Measurements from ENCODE around the gene PCLO. TPM values are rescaled to one million over a fixed set of nuclear protein-coding genes. Genes with fewer than 3 reads are reported as not detected.

PCLO gene
- total RNA-seq, 2 donors from 2014 or later, result 3.2 to 4.2 TPM

- Histone ChIP-seq H3K27me3 (ENCODE audit: control insufficient read depth, insufficient read depth, low read length, poor library complexity, severe bottlenecking) (no peaks in the 10 kb centered on the region), H3K9me3 (ENCODE audit: control insufficient read depth, low read length) (no peaks in the 10 kb centered on the region), H3K4me3 (ENCODE audit: low read length) (no peak overlapping the region), H3K9ac (ENCODE audit: extremely low read depth, low read length, poor library complexity, severe bottlenecking) (no peak overlapping the region), H3K27ac (ENCODE audit: low read depth, low read length) (no peak overlapping the region), H3K36me3 (ENCODE audit: control insufficient read depth, insufficient read depth, low read length) (no peaks in the 10 kb centered on the region), H3K4me1 (ENCODE audit: control insufficient read depth, insufficient read depth, low read length) (peaks cover 4% of the 10 kb centered on the region)
- DNase-seq, result no peak
- Mint-ChIP-seq H3K27ac (no peak overlapping the region), H3K9me3 (peaks cover 10% of the 10 kb centered on the region), H3K36me3 (ENCODE audit: low read depth) (no peaks in the 10 kb centered on the region), H3K4me3 (no peak overlapping the region), H3K27me3 (ENCODE audit: insufficient read depth) (no peaks in the 10 kb centered on the region), H3K4me1 (peaks cover 16% of the 10 kb centered on the region)
- TF ChIP-seq CTCF (conservative IDR thresholded peaks at IDR 0.05), result no peak
- 80% methylated on average over 1 of the region's 1 CpG; no CpG with 5 or more reads in 1 of the 2 experiments for WGBS, 2 experiments (ENCODE audit: insufficient coverage in 1 of 2, insufficient read length in 1 of 2)
Measured at GRCh38 chr7:82723411-82723810, 439.3 kb downstream of the PCLO start.

GRCh38 chr7:82722946-82723345, 439.7 kb downstream of the PCLO start:
- H3K4me3 ChIP-seq (ENCODE audit: low read length), result no peak overlapping the region
- no peak overlapping the region for H3K27ac ChIP-seq (ENCODE audit: low read depth, low read length)
- no peaks in the 10 kb centered on the region for H3K27me3 ChIP-seq (ENCODE audit: control insufficient read depth, insufficient read depth, low read length, poor library complexity, severe bottlenecking)
- peaks cover 16% of the 10 kb centered on the region for H3K4me1 Mint-ChIP-seq
- no peak for TF ChIP-seq CTCF (conservative IDR thresholded peaks at IDR 0.05)
- DNase-seq, result no peak
- no peaks in the 10 kb centered on the region for H3K36me3 ChIP-seq (ENCODE audit: control insufficient read depth, insufficient read depth, low read length)
- H3K27me3 Mint-ChIP-seq (ENCODE audit: insufficient read depth), result no peaks in the 10 kb centered on the region
- peaks cover 10% of the 10 kb centered on the region for H3K9me3 Mint-ChIP-seq
- no peaks in the 10 kb centered on the region for H3K36me3 Mint-ChIP-seq (ENCODE audit: low read depth)
- no peak overlapping the region for H3K9ac ChIP-seq (ENCODE audit: extremely low read depth, low read length, poor library complexity, severe bottlenecking)
- H3K9me3 ChIP-seq (ENCODE audit: control insufficient read depth, low read length), result no peaks in the 10 kb centered on the region
- no peak overlapping the region for H3K27ac Mint-ChIP-seq
- peaks cover 4% of the 10 kb centered on the region for H3K4me1 ChIP-seq (ENCODE audit: control insufficient read depth, insufficient read depth, low read length)
- H3K4me3 Mint-ChIP-seq, result no peak overlapping the region
- 65 to 72% methylated on average over 3 of the region's 3 CpGs for WGBS, 2 experiments (ENCODE audit: insufficient coverage in 1 of 2, insufficient read length in 1 of 2)

- 88 to 97% methylated on average over 2 of the region's 2 CpGs for WGBS, 2 experiments (ENCODE audit: insufficient coverage in 1 of 2, insufficient read length in 1 of 2)
- H3K27ac Mint-ChIP-seq, result no peak overlapping the region
- H3K27ac ChIP-seq (ENCODE audit: low read depth, low read length), result no peak overlapping the region
- H3K27me3 ChIP-seq (ENCODE audit: control insufficient read depth, insufficient read depth, low read length, poor library complexity, severe bottlenecking), result no peaks in the 10 kb centered on the region
- H3K36me3 ChIP-seq (ENCODE audit: control insufficient read depth, insufficient read depth, low read length), result no peaks in the 10 kb centered on the region
- no peak overlapping the region for H3K4me3 ChIP-seq (ENCODE audit: low read length)
- peaks cover 25% of the 10 kb centered on the region for H3K4me1 ChIP-seq (ENCODE audit: control insufficient read depth, insufficient read depth, low read length)
- H3K9me3 Mint-ChIP-seq, result peaks cover 10% of the 10 kb centered on the region
- DNase-seq, result no peak
- no peak overlapping the region for H3K9ac ChIP-seq (ENCODE audit: extremely low read depth, low read length, poor library complexity, severe bottlenecking)
- no peaks in the 10 kb centered on the region for H3K9me3 ChIP-seq (ENCODE audit: control insufficient read depth, low read length)
- peaks cover 41% of the 10 kb centered on the region for H3K4me1 Mint-ChIP-seq
- no peak overlapping the region for H3K4me3 Mint-ChIP-seq
- no peaks in the 10 kb centered on the region for H3K36me3 Mint-ChIP-seq (ENCODE audit: low read depth)
- no peak for TF ChIP-seq CTCF (conservative IDR thresholded peaks at IDR 0.05)
- peaks cover 21% of the 10 kb centered on the region for H3K27me3 Mint-ChIP-seq (ENCODE audit: insufficient read depth)
Measured at GRCh38 chr7:82715344-82715743, 447.3 kb downstream of the PCLO start.
